ENCODE data around the gene C3orf18.
"Not testable (repeated sequence)": the region's sequence is repeated elsewhere in the genome, so short reads cannot be mapped to it uniquely, and the experiment has no call there.

The C3orf18 gene

DNA sequence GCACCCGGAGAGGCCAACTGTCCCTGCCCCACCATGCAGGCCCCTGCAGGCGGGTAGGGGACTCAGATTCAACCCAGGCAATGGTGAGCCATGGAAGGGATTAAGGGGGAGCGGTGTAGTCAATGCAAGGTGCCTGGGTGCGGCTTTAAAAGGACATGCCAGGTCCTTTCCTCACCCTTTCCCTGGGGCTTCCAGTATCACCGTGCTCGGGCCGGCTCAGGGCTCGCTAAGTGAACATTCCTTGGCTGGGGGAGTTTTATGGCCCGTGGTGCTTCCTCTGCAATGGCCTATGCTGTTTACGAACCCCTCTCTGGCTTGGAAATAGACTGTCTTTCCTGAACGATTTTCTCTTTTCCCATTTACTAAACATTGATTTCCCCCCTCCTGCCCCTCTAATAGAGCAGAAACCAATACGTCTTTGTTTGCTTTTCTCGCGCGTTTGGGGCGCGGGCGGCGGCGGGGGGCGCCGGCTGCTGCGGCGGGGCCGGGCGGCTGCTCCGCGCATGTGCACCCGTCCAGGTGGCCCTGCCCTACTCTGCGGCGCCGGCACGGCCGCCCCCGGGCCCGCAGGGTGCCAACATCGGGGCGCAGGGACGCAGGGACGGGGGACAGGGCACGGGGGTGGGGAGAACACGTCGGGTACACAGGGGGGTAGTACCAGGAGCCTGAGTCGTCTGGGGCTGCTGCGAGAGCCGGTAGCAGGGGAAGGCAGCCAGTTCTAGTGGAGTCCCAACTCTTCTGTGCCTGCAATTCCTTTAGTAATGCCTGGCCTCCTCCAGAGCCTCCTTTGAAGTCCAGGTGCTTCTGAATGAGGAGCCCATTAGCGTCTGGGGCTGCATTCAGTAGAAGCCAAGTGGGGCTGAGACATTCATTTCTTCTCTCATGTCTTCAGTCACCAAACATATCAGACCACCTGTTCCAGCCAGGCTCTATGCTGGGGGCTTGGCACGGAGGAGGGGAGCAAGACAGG, 37.3 kb downstream of the C3orf18 start:
- in situ Hi-C loops (cut with HindIII; ENCODE audit: low sequenced_read_pairs): no loop called here

DNA sequence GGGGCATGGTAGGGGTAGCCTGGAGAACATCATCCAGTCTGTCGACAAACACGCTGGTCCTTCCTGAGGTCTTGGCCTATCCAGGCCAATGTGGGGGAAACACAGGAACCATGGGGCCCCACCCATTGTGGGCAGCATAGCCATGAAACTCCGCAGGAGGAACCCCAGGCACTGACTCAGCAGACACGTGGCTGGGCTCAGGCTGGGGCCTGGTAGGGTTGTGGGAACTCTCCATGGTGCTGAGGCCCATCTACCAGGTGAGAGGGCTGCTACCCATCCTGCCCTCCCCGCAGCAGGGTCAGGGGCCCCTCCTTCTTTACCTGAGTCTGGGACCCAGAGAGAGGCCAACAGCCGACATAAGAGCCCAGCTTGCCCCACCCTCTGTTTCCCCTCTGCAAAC, 41.6 kb downstream of the C3orf18 start:
- in situ Hi-C loops (cut with HindIII; ENCODE audit: low sequenced_read_pairs): no loop called here

DNA sequence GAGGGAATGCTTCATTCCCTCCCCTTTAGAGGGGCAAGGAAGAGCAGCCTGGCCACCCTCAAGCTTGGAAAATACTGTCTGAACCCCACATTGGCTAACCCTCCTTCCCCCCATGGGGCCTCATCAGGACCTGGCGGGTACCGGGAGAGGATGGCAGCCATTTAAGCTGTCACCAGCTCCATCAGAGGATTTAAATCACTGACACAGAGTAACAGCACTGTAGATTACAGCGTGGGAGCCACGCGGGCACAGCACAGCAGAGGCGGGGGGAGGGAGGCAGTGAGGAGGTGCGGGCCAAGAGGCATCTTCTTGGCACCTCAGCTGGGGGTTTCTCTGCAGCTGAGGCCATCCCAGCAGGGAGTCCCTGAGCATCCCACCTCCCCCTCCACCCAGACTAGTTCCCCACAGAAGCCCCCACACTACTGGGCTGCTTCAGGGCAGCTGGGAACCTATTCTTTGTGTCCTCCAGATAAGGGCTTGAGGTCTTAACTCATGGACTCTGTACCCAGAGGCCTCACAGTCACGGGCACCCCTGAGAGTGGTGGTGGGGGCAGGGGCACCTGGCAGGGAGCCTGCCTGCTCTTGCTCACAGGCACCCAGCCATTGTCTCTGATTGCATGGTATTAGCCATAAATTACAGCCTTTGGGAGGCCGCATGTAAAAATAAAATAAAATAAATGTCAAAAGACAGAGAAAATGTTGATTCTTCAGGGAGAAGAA, 42.2 kb downstream of the C3orf18 start:
- in situ Hi-C loops (cut with HindIII; ENCODE audit: low sequenced_read_pairs): no loop called here

DNA sequence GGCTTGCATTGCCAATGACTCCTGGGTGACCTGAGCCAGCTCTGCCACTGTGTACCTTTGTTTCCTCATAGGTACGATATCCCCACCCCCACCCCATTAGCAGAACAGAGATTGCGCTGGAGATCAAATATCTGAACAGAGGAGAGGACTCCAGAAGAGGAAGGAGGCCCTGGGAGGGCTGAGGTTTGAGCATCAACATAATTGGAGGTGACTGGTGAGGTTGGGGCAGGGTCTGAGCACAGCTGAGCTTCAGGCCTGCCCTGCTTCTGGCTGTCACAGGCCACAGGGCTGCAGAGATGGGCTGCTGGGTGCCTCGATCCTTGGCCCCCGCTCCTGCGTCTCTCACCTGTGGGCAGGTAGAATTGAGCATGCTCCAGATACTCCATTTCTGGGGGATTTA, 42.8 kb downstream of the C3orf18 start:
- in situ Hi-C loops (cut with HindIII; ENCODE audit: low sequenced_read_pairs): no loop called here

DNA sequence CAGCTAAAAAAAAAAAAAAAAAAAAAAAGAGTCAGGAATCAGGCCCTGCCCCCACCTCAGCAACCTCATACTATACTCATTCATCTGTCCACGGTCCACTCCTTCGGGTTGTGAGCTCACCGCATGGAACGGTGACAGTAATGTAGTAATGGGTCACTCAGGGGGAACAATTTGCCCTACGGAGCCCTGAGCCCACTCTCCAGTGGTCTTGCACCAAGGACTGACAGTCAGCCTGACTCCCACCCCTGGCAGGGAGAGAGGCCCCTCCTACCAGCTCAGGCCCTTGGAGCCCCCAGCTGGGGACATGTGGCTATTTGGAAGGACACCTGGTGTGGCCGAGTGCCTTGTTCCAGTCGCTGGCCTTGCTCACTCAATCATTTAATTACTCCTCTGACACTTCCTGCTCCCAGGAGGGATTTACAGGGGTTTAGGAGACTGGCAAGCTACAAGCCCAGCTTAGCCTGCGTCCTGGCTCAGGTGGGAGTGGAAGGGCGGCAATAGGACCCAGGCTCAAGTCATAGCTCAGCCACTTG, 44.2 kb downstream of the C3orf18 start:
- in situ Hi-C loops (cut with HindIII; ENCODE audit: low sequenced_read_pairs): no loop called here

DNA sequence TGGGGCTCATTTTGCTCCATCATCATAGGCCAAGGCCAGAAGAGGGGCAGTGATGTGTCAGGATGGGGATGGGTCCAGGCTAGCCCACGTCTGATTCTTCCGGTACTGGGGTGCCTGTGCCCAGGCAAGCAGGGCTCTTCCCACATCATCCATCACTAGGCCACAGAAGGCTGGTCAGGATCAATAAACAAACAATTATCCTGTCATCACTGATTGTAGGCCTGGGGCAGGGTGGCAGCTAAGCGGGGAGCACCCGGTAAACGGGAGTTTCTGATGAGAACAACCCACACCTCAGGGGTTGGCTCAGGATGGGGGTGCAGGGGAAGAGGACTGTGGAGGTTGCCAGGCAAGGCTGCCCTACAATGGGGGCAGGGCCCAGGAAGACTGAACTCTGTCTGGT, 46.0 kb downstream of the C3orf18 start:
- in situ Hi-C loops (cut with HindIII; ENCODE audit: low sequenced_read_pairs): no loop called here

DNA sequence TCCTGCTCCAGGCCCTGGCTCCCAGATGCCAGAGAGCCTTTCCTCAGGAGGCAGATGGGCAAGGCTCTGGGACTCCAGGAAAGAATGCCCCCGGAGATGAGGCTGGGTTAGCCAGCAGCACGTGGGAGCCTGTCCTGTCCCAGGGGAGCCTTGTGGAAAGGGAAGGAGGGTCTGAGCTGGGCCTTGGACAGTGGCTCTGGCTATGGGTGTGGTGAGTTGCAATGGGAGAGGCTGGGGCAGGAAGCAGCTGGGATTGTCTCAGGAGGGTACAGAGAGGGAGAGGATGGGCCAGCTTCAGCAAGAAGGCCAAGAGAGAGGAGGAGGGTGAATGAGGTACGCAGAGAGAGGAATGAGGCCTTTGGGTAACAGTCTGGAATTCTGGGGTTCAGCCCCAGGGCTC, 46.7 kb downstream of the C3orf18 start:
- in situ Hi-C loops (cut with HindIII; ENCODE audit: low sequenced_read_pairs): no loop called here

DNA sequence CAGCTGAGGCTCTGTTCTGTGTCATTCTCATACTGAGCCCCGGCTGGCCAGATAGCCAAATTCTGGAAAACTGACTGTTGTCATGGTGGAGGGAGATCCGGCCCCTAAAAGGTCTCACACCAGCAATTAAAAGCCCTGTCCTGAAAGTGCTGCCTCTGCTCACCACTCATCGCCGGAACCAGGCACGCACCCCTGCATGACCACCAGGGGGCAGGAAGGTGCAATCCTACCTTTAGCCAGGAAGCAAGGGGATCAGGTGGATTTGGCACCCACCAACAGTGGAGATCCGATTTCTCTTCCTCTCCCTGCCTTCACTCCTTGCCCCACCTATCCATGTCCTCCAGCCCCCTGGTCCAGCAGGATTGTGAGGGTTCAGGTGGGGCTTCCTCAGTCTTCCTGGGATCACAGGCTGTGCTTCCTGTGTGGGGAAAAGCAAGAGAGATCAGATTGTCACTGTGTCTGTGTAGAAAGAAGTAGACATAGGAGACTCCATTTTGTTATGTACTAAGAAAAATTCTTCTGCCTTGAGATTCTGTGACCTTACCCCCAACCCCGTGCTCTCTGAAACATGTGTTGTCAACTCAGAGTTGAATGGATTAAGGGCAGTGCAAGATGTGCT, 48.0 kb downstream of the C3orf18 start:
- in situ Hi-C loops (cut with HindIII; ENCODE audit: low sequenced_read_pairs): no loop called here

DNA sequence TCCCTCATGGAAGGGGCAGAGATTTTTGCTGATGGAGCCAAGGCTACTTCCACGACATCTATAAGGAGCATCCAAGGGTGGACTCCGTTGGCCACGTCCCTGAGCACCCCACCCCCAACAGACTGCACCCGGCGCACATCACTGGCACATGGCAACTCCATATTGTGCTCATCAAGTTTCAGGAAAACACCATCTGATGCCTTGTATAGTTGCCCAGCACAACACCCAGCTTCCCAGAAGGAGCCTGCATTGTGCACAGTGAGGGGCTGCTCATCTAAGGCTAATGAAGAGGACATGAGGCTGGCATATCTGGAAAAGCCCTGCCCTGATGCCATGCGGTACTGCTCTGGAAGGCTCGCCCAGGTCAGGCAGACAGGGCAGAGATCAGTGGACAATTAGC, 49.1 kb downstream of the C3orf18 start:
- in situ Hi-C loops (cut with HindIII; ENCODE audit: low sequenced_read_pairs): no loop called here

DNA sequence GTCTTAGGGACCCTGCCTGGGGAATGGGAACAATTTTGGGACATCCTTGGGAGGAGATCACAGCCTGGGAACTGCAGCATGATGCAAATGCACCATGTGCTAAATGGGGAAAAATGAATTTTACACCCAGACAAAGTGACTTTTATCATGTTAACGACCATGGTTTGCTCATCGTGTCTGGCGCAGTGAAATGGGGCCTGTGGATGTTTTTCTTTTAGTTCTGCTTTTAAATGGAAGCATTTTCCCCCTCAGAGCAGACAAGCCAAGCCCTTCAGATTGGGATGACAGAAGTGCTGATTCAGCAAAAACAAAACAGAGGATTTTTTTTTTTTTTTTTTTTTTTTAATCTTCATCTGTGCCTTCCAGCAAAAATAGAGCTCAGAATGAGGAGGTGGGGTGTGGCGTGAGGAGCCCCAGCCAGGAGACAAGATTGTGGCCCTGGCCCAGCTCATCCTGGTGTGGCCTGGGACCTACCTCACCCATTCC, 49.8 kb downstream of the C3orf18 start:
- in situ Hi-C loops (cut with HindIII; ENCODE audit: low sequenced_read_pairs): no loop called here

DNA sequence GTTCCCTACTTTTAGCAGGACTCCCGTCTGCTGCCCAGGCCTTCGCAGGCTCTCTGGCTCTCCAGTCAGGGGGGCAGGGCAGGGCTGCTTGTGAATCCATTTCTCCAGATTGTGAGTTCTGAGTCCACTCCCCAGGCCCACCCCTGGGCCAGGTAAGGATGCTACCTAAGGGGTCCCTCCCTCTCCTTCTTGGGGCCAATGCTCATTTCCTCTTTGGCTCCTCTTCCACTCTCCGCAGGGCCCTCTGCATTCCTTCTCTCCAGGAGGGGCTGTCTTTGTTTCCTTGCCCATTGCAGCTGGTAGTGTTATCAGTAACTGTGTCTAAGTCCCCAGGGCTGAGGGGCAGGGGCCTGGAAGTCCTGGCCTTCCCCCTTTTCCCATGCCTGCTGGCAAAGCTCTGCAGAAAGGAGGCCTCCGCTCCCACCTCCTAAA, 51.1 kb downstream of the C3orf18 start:
- in situ Hi-C loops (cut with HindIII; ENCODE audit: low sequenced_read_pairs): no loop called here

DNA sequence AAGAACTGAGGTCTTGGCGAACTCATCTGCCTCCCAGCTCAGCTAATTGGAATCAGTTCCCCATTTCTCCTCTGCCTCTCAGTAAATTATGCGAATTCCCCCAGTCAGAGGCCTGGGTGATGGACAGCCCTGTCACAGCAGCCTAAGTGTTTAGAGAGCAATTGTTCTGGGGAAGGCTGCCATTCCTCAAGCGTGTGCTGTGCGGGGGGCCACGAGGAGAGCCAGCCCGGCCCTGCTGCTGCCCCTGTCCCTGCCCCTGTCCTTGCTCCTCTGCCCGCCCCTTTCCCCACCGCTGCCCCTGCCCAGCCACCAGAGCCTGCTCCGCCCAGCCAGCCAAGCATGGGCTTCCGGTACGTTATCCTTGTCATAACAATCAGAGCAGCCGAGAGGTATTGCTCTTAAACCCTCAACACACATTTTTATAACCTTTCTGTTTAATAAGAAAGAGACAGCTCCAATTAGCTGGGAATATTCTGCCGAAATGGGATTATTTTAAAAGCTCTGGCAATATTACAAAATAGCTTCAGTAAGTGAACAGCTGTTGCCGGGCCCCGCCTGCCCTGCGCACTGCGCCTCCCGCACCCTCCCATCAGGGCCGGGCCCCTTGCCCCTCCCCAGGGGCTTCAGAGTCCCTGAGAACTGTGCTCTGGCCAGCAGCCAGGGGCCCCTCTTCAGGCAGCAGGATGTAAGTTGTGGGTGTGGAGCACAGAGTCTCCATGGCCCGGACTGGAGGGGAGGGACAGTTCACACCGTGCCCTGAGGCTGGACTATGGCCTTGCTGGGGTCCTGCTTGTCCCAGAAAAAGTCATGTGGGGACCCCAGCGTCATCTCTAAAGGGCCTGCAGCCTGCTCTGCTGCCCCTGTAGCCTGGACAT, 51.7 kb downstream of the C3orf18 start:
- in situ Hi-C loops (cut with HindIII; ENCODE audit: low sequenced_read_pairs): no loop called here

DNA sequence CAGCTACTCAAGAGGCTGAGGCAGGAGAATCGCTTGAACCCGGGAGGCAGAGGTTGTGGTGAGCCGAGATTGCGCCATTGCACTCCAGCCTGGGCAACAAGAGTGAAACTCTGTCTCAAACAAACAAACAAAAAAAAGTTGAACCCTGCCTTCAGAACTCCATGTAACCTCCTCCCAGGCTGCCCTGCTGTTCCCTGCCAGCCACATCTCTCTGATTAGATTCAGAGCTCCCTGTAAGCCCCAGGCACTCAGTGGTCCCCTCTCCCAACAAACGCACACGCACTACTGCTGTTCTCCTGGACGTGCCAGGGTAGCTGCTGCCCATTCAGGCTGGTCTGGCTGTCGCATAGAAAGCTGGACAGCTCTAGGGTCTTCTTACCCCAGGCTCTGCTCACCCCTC, 54.6 kb downstream of the C3orf18 start:
- in situ Hi-C loops (cut with HindIII; ENCODE audit: low sequenced_read_pairs): not testable (repeated sequence)

DNA sequence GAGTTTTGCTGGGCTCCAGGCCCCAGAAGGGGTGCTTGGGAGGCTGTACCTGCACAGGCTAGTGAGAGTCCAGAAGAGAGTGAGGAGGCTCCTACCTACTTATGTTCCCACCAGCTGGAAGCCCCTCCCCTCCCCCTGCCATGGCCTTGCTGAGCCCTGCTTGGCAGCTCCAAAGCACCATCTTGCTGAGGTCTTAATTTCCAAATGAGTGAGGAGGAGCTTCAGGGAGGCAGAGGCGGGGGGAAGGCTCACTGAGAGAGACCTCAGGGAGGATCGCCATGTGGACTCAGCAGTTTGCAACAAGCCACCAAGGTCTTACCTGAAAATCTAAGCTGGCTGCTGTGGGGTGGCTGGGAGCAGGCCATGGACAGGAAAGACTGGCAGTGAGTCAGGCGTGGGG, 55.4 kb downstream of the C3orf18 start:
- in situ Hi-C loops (cut with HindIII; ENCODE audit: low sequenced_read_pairs): no loop called here

DNA sequence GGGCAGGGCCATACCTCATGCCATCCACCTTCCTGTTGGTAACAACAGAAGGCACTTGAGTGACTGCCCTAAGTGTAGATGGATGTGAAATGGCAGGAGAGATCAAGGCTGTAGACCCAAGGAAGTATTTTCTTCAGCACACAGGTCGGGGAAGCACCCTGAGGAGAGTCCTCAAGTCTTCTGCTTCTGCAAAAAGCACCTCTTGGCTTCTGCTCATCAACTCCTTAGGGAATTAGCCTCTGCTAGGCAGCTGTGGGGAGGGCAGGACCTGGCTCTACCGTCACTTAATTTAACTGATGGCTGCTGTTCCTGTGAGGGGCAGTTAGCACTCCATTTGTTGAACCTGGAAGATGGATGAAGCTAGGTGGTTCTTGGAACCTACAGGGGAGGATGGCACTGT, 57.2 kb downstream of the C3orf18 start:
- in situ Hi-C loops (cut with HindIII; ENCODE audit: low sequenced_read_pairs): no loop called here

DNA sequence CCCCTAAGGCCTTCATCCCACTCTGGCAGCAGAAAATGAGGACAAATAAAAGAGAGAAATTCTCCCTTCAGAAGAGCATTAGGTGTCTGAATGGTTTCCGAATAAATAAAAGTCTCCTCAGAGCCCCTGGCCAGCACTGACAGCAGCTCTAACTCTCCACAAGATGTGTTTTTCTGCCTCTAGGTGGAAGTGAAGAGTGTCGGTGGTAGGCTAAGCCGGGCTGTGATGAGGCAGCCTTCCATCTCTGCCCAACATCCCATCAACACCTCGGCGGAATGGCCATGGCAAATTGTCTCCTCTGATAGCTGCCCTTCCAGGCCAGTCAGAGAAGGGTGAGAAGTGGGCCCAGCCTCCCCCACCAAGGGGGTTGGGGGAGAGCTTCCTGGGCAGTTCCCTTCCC, 57.8 kb downstream of the C3orf18 start:
- in situ Hi-C loops (cut with HindIII; ENCODE audit: low sequenced_read_pairs): no loop called here

DNA sequence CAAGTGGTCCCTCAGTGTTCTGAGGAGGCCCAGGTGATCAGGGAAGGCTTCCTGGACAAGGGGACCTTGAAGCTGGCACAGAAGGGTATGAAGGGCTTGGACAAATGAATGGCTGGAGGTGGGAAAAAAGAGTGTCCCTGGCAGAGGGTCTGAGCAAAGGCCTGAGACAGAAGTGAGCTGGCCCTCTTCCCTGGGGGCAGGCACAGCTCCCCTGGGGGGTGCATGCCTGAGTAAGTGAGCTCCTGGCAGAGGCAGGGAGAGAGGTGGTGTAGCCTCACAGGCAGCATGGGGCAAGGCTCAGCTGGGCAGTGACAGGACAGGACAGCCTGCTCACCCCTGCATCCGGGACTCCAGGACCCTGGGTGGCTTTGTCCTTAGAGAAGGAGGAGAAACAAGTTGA, 58.7 kb downstream of the C3orf18 start:
- in situ Hi-C loops (cut with HindIII; ENCODE audit: low sequenced_read_pairs): no loop called here
